Keratinocyte (primary cell): Measurements from ENCODE around the gene SLC25A13. TPM values are rescaled to one million over a fixed set of nuclear protein-coding genes. Genes with fewer than 3 reads are reported as not detected.

Source experiments
- DNase-seq: peaks from one replicate; pipeline ENCODE4 v3.0.0-alpha.2; 2011; ENCODE audit warnings: low read depth, missing footprints, low spot score
- FAIRE-seq: peaks from 2 replicates; lab custom pipeline; 2011; peaks lifted over from hg19 to GRCh38; lab: Jason Lieb, UNC
- H2AFZ ChIP-seq: 2 replicates; pipeline ENCODE4 v1.6.0; 2012; ENCODE audit warnings: low read length, control low read depth, inconsistent platforms; ENCODE audit not compliant: control insufficient read depth
- H3K27ac ChIP-seq: 2 replicates; pipeline ENCODE4 v1.5.1; 2011; ENCODE audit warnings: low read length; ENCODE audit not compliant: control insufficient read depth, insufficient read depth
- H3K27me3 ChIP-seq: 3 replicates; pipeline ENCODE4 v1.6.0; 2011; ENCODE audit warnings: low read length; ENCODE audit not compliant: control insufficient read depth, insufficient read depth; ENCODE audit errors: extremely low read depth
- H3K36me3 ChIP-seq, 2 experiments: 2 replicates in 1 of 2; 3 replicates in 1 of 2; pipeline ENCODE4 v1.5.1; 2011; ENCODE audit warnings: low read length in 2 of 2, mild to moderate bottlenecking in 1 of 2; ENCODE audit not compliant: control insufficient read depth in 2 of 2, insufficient read depth in 2 of 2; ENCODE audit errors: extremely low read depth in 1 of 2
- H3K4me1 ChIP-seq: 3 replicates; pipeline ENCODE4 v1.5.1; 2011; ENCODE audit warnings: low read length; ENCODE audit not compliant: control insufficient read depth, insufficient read depth; ENCODE audit errors: extremely low read depth
- H3K4me2 ChIP-seq: 3 replicates; pipeline ENCODE4 v1.6.0; 2011; ENCODE audit warnings: low read depth, low read length; ENCODE audit not compliant: control insufficient read depth, insufficient read depth; ENCODE audit errors: extremely low read depth
- H3K4me3 ChIP-seq, 3 experiments: fragments of 200-600 bp in 1 of 3; sonication (generic) in 1 of 3; 2 replicates in 2 of 3; 3 replicates in 1 of 3; pipeline ENCODE4 v1.5.1; 2011 to 2016; ENCODE audit warnings: low read length in 3 of 3, mild to moderate bottlenecking in 3 of 3, control low read depth in 2 of 3, inconsistent platforms in 1 of 3, low read depth in 1 of 3, mixed read lengths in 1 of 3, mixed run types in 1 of 3, moderate library complexity in 1 of 3; ENCODE audit not compliant: control insufficient read depth in 2 of 3, insufficient read depth in 2 of 3; ENCODE audit errors: extremely low read depth in 1 of 3
- H3K79me2 ChIP-seq: 2 replicates; pipeline ENCODE4 v1.6.0; 2012; ENCODE audit warnings: low read length; ENCODE audit not compliant: control insufficient read depth, insufficient read depth
- H3K9ac ChIP-seq: 3 replicates; pipeline ENCODE4 v1.6.0; 2011; ENCODE audit warnings: low read length; ENCODE audit not compliant: control insufficient read depth, insufficient read depth; ENCODE audit errors: extremely low read depth
- H3K9me1 ChIP-seq: 3 replicates; pipeline ENCODE4 v1.6.0; 2011; ENCODE audit warnings: low read length; ENCODE audit not compliant: control insufficient read depth, insufficient read depth; ENCODE audit errors: extremely low read depth
- H3K9me3 ChIP-seq: 2 replicates; pipeline ENCODE4 v1.5.1; 2012; ENCODE audit warnings: low read depth, low read length; ENCODE audit not compliant: control insufficient read depth
- H4K20me1 ChIP-seq: 3 replicates; pipeline ENCODE4 v1.6.0; 2011; ENCODE audit warnings: low read length; ENCODE audit not compliant: control insufficient read depth, insufficient read depth; ENCODE audit errors: extremely low read depth
- EZH2 ChIP-seq: IDR thresholded peaks from one replicate; pipeline ENCODE4 v1.6.1; 2012; ENCODE audit warnings: inconsistent platforms, mild to moderate bottlenecking, low read length, moderate library complexity
- dilution Hi-C: fragments of 300-500 bp; cut with MboI; formaldehyde crosslinking; loops from one replicate; pipeline ENCODE4 v1.7.0; 2020; ENCODE audit warnings: low sequenced_read_pairs; ENCODE audit not compliant: extremely low pct_ligation_motif_present
- polyA plus RNA-seq, 5 experiments: library from polyadenylated mRNA; depleted of rRNA in 3 of 5; stranded (reverse) in 3 of 5; stranded (forward) in 1 of 5; unstranded in 1 of 5; fragments of >200 nt; gene quantifications; 1 replicate in 1 of 5; 2 replicates in 3 of 5; 3 replicates in 1 of 5; pipeline versions ENCODE4 v1.2.1 to v1.2.3, GENCODE V29; 2011 to 2012; ENCODE audit warnings: missing spikeins in 2 of 5, low read depth in 1 of 5, low replicate concordance in 1 of 5
- TF ChIP-seq, protein P1 (sequence below), 3 experiments: IDR thresholded peaks in 1 of 3; conservative IDR thresholded peaks in 1 of 3; optimal IDR thresholded peaks in 1 of 3; 2 replicates in 2 of 3; 3 replicates in 1 of 3; pipeline versions ENCODE3 to v1.5.1; 2011; ENCODE audit warnings: low read length in 3 of 3, mild to moderate bottlenecking in 3 of 3, moderate library complexity in 2 of 3, control low read depth in 1 of 3, inconsistent platforms in 1 of 3; ENCODE audit not compliant: insufficient read depth in 2 of 3; ENCODE audit errors: extremely low read depth in 1 of 3

SLC25A13 gene
- polyA plus RNA-seq, 1 donor (not counting 4 experiments of a cell fraction or from before 2014, with no cell fraction given): 29.4 TPM

GRCh38 chr7:96211954-96212353 is 109.9 kb downstream of the SLC25A13 start:
- Histone ChIP-seq H3K36me3 (no peaks in the 10 kb centered on the region), H3K27ac (no peak overlapping the region), H2AFZ (no peak overlapping the region), H4K20me1 (no peaks in the 10 kb centered on the region), H3K4me1 (peaks cover under 1% of the 10 kb centered on the region), H3K4me3 (no peak overlapping the region), H3K9ac (no peak overlapping the region), H3K9me3 (no peaks in the 10 kb centered on the region), H3K4me2 (no peak overlapping the region), H3K79me2 (no peaks in the 10 kb centered on the region), H3K9me1 (no peaks in the 10 kb centered on the region), H3K27me3 (no peaks in the 10 kb centered on the region)
- dilution Hi-C loops: no loop called here
- no peak for TF ChIP-seq EZH2
- TF ChIP-seq, protein P1, sequence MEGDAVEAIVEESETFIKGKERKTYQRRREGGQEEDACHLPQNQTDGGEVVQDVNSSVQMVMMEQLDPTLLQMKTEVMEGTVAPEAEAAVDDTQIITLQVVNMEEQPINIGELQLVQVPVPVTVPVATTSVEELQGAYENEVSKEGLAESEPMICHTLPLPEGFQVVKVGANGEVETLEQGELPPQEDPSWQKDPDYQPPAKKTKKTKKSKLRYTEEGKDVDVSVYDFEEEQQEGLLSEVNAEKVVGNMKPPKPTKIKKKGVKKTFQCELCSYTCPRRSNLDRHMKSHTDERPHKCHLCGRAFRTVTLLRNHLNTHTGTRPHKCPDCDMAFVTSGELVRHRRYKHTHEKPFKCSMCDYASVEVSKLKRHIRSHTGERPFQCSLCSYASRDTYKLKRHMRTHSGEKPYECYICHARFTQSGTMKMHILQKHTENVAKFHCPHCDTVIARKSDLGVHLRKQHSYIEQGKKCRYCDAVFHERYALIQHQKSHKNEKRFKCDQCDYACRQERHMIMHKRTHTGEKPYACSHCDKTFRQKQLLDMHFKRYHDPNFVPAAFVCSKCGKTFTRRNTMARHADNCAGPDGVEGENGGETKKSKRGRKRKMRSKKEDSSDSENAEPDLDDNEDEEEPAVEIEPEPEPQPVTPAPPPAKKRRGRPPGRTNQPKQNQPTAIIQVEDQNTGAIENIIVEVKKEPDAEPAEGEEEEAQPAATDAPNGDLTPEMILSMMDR (optimal IDR thresholded peaks at IDR 0.05 in 1 of 3, IDR thresholded peaks at IDR 0.05 in 1 of 3, conservative IDR thresholded peaks at IDR 0.05 in 1 of 3; ENCODE audit: extremely low read depth in 1 of 3, insufficient read depth in 2 of 3, low read length in 3 of 3): no peak
- no peak for DNase-seq
- FAIRE-seq: no peak

DNA sequence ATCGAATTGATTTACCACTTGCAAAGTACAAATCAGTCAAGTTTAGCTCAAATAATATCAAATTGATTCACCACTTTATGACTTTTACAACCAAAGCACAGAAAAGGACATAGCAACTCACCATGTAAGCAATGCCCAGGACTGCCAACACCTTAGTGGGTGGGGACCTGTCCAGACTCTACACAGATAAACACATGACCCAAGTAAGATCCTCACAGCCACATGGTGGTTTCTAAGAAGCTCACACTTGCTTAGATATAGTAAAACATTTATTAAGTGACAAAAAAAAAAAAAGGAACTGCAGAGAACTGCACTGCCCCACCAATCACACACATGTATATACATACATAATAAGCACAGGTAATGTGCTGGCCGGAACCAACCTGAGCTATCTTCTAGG is 116.2 kb downstream of the SLC25A13 start:
- no peak for TF ChIP-seq EZH2
- TF ChIP-seq, protein P1 (optimal IDR thresholded peaks at IDR 0.05 in 1 of 3, IDR thresholded peaks at IDR 0.05 in 1 of 3, conservative IDR thresholded peaks at IDR 0.05 in 1 of 3; ENCODE audit: extremely low read depth in 1 of 3, insufficient read depth in 2 of 3, low read length in 3 of 3): no peak

More for the DNA sequence above, 116.2 kb downstream of the SLC25A13 start:
- dilution Hi-C loops: no loop called here
- FAIRE-seq (no peak), DNase-seq (no peak)
- H3K27ac ChIP-seq: no peak overlapping the region
- H3K4me3 ChIP-seq: no peak overlapping the region
- H3K4me1 ChIP-seq: no peaks in the 10 kb centered on the region
- H2AFZ ChIP-seq: no peak overlapping the region
- peaks cover 0 to 1% of the 10 kb centered on the region in 2 experiments for H3K36me3 ChIP-seq
- no peak overlapping the region for H3K4me2 ChIP-seq
- no peaks in the 10 kb centered on the region for H4K20me1 ChIP-seq
- H3K79me2 ChIP-seq: no peaks in the 10 kb centered on the region
- H3K9ac ChIP-seq: no peak overlapping the region
- no peaks in the 10 kb centered on the region for H3K9me1 ChIP-seq
- no peaks in the 10 kb centered on the region for H3K27me3 ChIP-seq
- H3K9me3 ChIP-seq: no peaks in the 10 kb centered on the region
